ENCODE data around the gene CD8B.

DNA sequence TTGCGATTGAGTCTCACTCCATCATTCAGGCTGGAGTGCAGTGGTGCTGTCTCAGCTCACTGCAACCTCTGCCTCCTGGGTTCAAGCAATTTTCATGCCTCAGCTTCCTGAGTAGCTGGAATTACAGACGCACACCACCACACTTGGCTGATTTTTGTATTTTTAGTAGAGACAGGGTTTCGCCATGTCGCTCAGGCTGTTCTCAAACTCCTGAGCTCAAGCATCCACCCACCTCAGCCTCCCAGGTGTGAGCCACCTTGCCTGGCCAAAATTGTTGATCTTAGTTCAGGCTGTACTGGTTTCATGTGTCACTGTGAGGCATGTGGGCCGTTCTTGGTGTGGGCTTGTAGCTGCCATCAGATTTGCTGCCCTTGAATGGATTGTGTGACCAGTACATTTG is 89.1 kb downstream of the CD8B start:
- TF ChIP-seq, protein P1, sequence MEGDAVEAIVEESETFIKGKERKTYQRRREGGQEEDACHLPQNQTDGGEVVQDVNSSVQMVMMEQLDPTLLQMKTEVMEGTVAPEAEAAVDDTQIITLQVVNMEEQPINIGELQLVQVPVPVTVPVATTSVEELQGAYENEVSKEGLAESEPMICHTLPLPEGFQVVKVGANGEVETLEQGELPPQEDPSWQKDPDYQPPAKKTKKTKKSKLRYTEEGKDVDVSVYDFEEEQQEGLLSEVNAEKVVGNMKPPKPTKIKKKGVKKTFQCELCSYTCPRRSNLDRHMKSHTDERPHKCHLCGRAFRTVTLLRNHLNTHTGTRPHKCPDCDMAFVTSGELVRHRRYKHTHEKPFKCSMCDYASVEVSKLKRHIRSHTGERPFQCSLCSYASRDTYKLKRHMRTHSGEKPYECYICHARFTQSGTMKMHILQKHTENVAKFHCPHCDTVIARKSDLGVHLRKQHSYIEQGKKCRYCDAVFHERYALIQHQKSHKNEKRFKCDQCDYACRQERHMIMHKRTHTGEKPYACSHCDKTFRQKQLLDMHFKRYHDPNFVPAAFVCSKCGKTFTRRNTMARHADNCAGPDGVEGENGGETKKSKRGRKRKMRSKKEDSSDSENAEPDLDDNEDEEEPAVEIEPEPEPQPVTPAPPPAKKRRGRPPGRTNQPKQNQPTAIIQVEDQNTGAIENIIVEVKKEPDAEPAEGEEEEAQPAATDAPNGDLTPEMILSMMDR (IDR thresholded peaks at IDR 0.05; ENCODE audit: insufficient read depth, low read length): no peak
- no peak for TF ChIP-seq SPI1 (IDR thresholded peaks at IDR 0.05; ENCODE audit: borderline replicate concordance, low read depth)
- no peak for TF ChIP-seq POLR2AphosphoS5 (IDR thresholded peaks at IDR 0.05; ENCODE audit: low read depth)
